Aorta (tissue), 5 donors: ENCODE results near the gene SCLY. TPM values are rescaled to one million over a fixed set of nuclear protein-coding genes. Genes with fewer than 3 reads are reported as not detected.

ENCODE experiments used
- ATAC-seq: fragments of 200-7000 bp; cut with Tn5 transposase; one replicate; pipeline ENCODE4 v1.9.1; 2022; ENCODE audit warnings: moderate library complexity; ENCODE audit not compliant: low FRiP score
- DNase-seq, 2 donors: peaks; one replicate each; pipeline ENCODE4 v3.0.0-alpha.2; 2020
- H3K27ac ChIP-seq, 2 donors: one replicate each; pipeline ENCODE4 v1.5.1; 2013; ENCODE audit warnings: low read length in 2 of 2, mild to moderate bottlenecking in 2 of 2, moderate library complexity in 2 of 2, control low read depth in 1 of 2, inconsistent platforms in 1 of 2, low read depth in 1 of 2
- H3K27me3 ChIP-seq, 2 donors: one replicate each; pipeline ENCODE4 v1.6.1; 2013; ENCODE audit warnings: control low read depth in 1 of 2, low read length in 1 of 2, mild to moderate bottlenecking in 1 of 2, moderate library complexity in 1 of 2; ENCODE audit not compliant: insufficient read depth in 2 of 2, control insufficient read depth in 1 of 2
- H3K36me3 ChIP-seq, 2 donors: one replicate each; pipeline ENCODE4 v1.6.1; 2013; ENCODE audit warnings: control low read depth in 1 of 2, low read length in 1 of 2, mild to moderate bottlenecking in 1 of 2; ENCODE audit not compliant: insufficient read depth in 2 of 2, control insufficient read depth in 1 of 2
- H3K4me1 ChIP-seq, 2 donors: one replicate each; pipeline ENCODE4 v1.6.1; 2013; ENCODE audit warnings: low read length in 2 of 2, control low read depth in 1 of 2, mild to moderate bottlenecking in 1 of 2, moderate library complexity in 1 of 2; ENCODE audit not compliant: insufficient read depth in 2 of 2, control insufficient read depth in 1 of 2
- H3K4me3 ChIP-seq, 2 donors: one replicate each; pipeline ENCODE4 v1.5.1; 2013; ENCODE audit warnings: low read length in 2 of 2, control low read depth in 1 of 2, mild to moderate bottlenecking in 1 of 2
- H3K9me3 ChIP-seq: one replicate; pipeline ENCODE4 v1.6.1; 2013; ENCODE audit warnings: mild to moderate bottlenecking, low read length; ENCODE audit not compliant: control insufficient read depth
- WGBS, 2 donors: extraction: QIAGEN DNeasy Blood & Tissue Kit; methylation state at CpG; one replicate each; pipeline ENCODE4 v1.1.7; 2013; 5-methylcytosine and 5-hydroxymethylcytosine counted together
- intact Hi-C, 2 donors: fragments of 100-400 bp; cut with DNase I; formaldehyde crosslinking; loops; one replicate each; pipeline versions ENCODE4 v1.14.2 to v1.15.0; 2022
- polyA plus RNA-seq, 2 donors: library from polyadenylated mRNA; stranded (reverse); fragments of 200-250 nt; gene quantifications; one replicate each; pipeline ENCODE4 v1.2.3, GENCODE V29; 2013
- total RNA-seq, 2 donors: library from RNA; stranded (reverse); fragmentation: NEBNext Ultra II Directional; extraction: Animal tissue kit (Norgen Biotek cat#: 25700); gene quantifications; one replicate each; pipeline ENCODE4 v1.2.1, GENCODE V29; 2021
- donor health status: healthy with polysubstance abuse.
- donor health status: Bipolar disorder and iron deficiency.
- donor health status: DM: no; HTN: no; CAD: no.
- donor health status: DM: no; HTN: no; CAD: no.
- donor health status: DM: yes; HTN: yes; CAD: no.

Gene SCLY
- total and polyA plus RNA-seq, 4 donors, result 6.3 to 15.4 (median 12.6) TPM

- Histone ChIP-seq H3K27ac (no peak overlapping the region), H3K4me3 (no peak overlapping the region), H3K4me1 (no peaks in the 10 kb centered on the region), H3K9me3 (no peaks in the 10 kb centered on the region), H3K27me3 (no peaks in the 10 kb centered on the region), H3K36me3 (peaks cover 0 to 1% of the 10 kb centered on the region in 2 donors)
- WGBS, 2 donors, result 97 to 98% methylated on average over 2 of the region's 2 CpGs
- intact Hi-C loops, result no loop called here
- DNase-seq (no peak), ATAC-seq (no peak)
Measured at GRCh38 chr2:238023608-238024007, 37.2 kb upstream of the SCLY start.

DNA sequence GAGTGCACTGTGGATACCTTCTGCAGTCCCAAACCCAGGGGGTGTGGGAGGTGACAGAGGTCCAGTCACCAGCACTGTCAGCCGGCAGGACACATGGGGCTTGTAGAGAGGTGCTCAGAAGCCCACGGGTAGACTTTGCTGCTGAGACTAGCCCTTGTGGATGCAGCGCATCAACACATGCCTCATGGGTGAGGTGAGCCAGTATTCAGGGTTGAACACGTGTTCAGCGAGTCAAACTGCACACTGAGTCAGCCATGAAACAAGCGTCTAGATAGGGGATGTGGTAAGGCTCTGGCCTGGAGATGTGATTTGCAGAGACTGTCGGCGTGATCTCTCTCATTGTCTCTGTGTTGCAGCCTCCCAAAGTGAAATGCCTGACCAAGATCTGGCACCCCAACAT, 35.8 kb upstream of the SCLY start:
- peaks cover 0 to 1% of the 10 kb centered on the region in 2 donors for H3K36me3 ChIP-seq
- ATAC-seq (no peak), DNase-seq (no peak)
- no peaks in the 10 kb centered on the region for H3K4me1 ChIP-seq
- H3K9me3 ChIP-seq, result no peaks in the 10 kb centered on the region
- WGBS, 2 donors, result 90 to 92% methylated on average over 8 of the region's 8 CpGs
- no peak overlapping the region for H3K27ac ChIP-seq
- H3K27me3 ChIP-seq, result no peaks in the 10 kb centered on the region
- intact Hi-C loops, result no loop called here
- H3K4me3 ChIP-seq, result no peak overlapping the region

DNA sequence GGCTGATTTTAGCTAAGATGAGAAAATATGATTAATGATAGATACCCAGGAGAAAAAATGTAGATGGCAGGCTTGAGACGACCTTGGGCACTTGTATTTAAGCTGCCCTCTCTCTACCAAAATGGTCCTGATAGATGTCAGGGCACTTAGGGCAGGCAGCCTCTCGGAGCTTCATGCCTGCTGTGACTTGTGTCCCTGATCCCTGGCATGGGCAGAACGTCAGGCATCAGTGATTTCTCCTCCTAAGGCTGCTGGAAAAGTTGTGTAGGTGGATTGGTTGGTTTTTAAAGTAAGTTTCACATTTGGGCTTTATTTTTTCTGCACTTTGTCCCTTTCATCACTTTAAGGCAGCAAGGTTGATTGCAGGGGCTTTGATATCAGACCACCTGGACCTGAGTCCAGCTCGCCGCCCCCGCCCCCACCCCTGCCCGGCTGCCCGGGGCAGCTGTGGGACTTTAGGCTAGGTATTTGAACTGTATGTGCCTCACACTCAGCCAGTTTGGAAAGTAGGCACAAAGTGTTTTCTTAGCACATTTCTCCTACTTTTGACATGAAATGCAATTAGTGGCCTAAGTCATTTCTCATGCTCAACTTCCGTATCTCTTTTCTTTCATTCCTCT, 35.0 kb upstream of the SCLY start:
- Histone ChIP-seq H3K4me1 (no peaks in the 10 kb centered on the region), H3K36me3 (peaks cover 0 to 3% of the 10 kb centered on the region in 2 donors), H3K4me3 (no peak overlapping the region), H3K27me3 (no peaks in the 10 kb centered on the region), H3K9me3 (no peaks in the 10 kb centered on the region), H3K27ac (no peak overlapping the region)
- intact Hi-C loops, result no loop called here
- WGBS, 2 donors, result 86 to 90% methylated on average over 9 of the region's 9 CpGs
- ATAC-seq (no peak), DNase-seq (no peak)

- Histone ChIP-seq H3K4me1 (no peaks in the 10 kb centered on the region), H3K36me3 (peaks cover 0 to 3% of the 10 kb centered on the region in 2 donors), H3K4me3 (no peak overlapping the region), H3K27ac (no peak overlapping the region), H3K27me3 (no peaks in the 10 kb centered on the region), H3K9me3 (no peaks in the 10 kb centered on the region)
- ATAC-seq (no peak), DNase-seq (no peak)
- WGBS, 2 donors, result 80 to 84% methylated on average over 4 of the region's 4 CpGs
- intact Hi-C loops, result no loop called here
Measured at GRCh38 chr2:238027058-238027457, 33.7 kb upstream of the SCLY start.

DNA sequence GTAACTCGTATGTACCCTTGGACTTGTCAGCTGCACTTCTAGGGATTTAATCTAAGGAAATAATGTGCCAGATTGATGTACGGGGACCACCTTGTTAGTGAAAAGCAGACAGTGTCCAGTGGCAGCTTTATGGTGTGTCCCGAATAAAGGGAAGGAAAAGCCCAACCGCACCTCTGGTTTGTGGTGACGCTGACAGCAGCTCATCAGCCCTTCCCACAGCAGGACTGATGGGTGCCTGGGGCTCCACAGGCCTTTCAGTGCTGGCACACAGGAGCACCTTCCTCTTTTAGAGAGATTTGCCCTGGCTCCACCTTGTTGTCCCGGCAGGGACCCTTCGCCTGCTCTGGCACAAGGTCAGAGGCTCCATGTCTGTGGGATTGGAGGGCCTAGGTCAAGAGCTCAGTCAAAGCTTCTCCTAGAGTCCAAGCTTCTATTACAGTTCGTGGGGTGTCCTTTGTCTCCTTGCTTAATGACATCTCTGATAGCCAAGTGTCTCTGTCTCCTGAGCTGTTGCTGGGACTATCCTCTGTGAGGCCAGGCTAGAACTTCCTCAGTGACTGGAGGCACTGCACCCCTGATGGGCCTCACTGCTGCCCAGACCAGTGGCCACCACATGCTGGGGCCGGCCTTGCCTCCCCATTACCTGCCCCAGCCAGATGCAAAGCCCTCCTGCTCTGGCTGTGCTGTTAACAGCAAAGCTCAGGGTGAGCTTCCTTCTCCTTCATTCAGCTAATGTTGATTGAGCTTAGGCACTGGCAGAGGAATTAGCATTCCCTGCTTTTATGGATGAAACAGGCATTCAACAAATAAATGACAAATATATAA, 33.0 kb upstream of the SCLY start:
- Histone ChIP-seq H3K4me3 (no peak overlapping the region), H3K9me3 (no peaks in the 10 kb centered on the region), H3K27me3 (no peaks in the 10 kb centered on the region), H3K36me3 (peaks cover 0 to 3% of the 10 kb centered on the region in 2 donors), H3K4me1 (no peaks in the 10 kb centered on the region), H3K27ac (no peak overlapping the region)
- no peak for ATAC-seq
- intact Hi-C loops, result no loop called here
- 87 to 88% methylated on average over 9 of the region's 9 CpGs for WGBS, 2 donors
- DNase-seq, result no peak

DNA sequence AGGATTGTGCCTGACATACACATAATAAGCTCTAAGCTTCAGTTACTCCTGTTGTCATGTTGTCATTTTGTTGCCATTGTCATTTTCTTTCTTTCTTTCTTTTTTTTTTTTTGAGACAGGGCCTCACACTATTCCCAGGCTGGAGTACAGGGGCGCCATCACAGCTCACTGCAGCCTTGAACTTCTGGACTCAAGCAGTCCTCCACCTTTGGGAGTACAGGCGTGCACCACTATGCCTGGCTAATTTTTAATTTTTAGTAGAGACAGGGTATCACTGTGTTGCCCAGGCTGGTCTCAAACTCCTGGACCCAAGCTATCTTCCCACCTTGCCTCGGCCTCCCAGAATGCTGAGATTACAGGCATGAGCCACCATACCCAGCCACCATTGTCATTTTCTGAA, 30.9 kb upstream of the SCLY start:
- WGBS, 2 donors, result 95 to 96% methylated on average over 3 of the region's 3 CpGs

DNA sequence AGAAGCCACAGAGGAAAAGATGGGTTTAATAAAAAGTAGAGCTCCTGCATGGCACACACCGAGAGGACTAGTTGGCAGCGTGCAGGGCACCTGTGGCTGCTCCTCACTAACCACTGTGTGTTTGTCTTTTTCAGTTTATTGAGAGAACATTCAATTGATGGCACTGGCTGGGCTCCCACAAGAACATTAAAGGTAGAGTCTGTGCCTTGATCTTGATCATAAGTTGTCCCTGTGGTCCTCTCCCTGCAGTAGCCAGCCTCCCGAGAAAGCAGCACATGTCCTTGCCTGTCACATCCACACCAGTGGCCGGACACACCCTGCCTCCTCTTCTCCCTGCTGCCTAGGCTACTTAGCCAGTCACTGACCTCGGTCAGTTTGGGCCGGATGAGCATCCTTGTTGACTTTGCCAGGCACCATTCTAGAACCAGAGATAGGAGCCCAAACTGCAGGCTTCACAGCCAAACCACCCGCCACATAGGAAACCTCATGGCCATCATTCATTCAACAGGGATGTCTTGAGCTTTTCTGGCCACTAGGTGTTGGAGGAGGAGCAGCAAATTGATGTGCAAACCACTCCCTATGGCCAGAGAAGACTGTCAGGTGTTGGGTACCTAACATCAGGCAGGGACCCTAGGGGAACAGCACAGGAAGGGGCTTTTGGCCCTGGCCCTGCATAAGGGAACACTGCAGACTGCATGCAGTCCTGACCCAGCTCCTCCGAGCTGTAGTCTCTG, 30.2 kb upstream of the SCLY start:
- no peaks in the 10 kb centered on the region for H3K9me3 ChIP-seq
- no peak overlapping the region for H3K27ac ChIP-seq
- intact Hi-C loops, result no loop called here

More for the DNA sequence above, 30.9 kb upstream of the SCLY start:
- intact Hi-C loops, result no loop called here
- no peak overlapping the region for H3K27ac ChIP-seq
- DNase-seq, result no peak
- no peaks in the 10 kb centered on the region for H3K9me3 ChIP-seq
- ATAC-seq, result no peak
- H3K36me3 ChIP-seq, result peaks cover 0 to 3% of the 10 kb centered on the region in 2 donors
- H3K4me1 ChIP-seq, result no peaks in the 10 kb centered on the region
- H3K4me3 ChIP-seq, result no peak overlapping the region
- H3K27me3 ChIP-seq, result no peaks in the 10 kb centered on the region

DNA sequence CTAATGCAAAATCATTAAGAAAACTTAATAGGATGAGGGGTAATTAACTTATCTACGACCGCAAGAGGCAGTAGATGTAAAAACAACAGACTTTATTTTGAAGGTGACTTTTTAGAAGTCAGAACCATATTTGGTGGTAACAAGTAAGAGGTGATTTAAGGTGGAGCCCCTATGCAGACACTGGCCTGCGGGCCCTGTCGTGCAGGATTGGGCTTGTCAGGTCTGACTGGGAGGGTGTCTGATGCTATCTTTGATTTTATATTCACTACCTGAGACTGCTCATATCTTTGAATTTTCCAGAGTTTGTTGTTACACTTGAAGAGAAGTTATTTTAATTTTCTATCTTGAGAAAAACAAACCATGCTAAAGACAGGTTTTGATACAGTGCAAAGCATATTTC, 29.1 kb upstream of the SCLY start:
- 96 to 97% methylated on average over 4 of the region's 4 CpGs for WGBS, 2 donors
- H3K4me3 ChIP-seq, result no peak overlapping the region
- intact Hi-C loops, result no loop called here
- H3K27me3 ChIP-seq, result no peaks in the 10 kb centered on the region
- H3K9me3 ChIP-seq, result no peaks in the 10 kb centered on the region
- no peak for ATAC-seq
- no peak for DNase-seq
- H3K36me3 ChIP-seq, result peaks cover 0 to 2% of the 10 kb centered on the region in 2 donors
- no peak overlapping the region for H3K27ac ChIP-seq
- no peaks in the 10 kb centered on the region for H3K4me1 ChIP-seq

More for the DNA sequence above, 30.2 kb upstream of the SCLY start:
- no peak for ATAC-seq
- Histone ChIP-seq H3K36me3 (peaks cover 0 to 2% of the 10 kb centered on the region in 2 donors), H3K4me1 (no peaks in the 10 kb centered on the region), H3K27me3 (no peaks in the 10 kb centered on the region), H3K4me3 (no peak overlapping the region)
- DNase-seq, result no peak
- 88 to 89% methylated on average over 8 of the region's 8 CpGs for WGBS, 2 donors
